ENCODE data around the gene MORC2.

- TF ChIP-seq ATF3 (IDR thresholded peaks at IDR 0.05; ENCODE audit: borderline replicate concordance, extremely low read depth, low read depth, low read length) = no peak
- TF ChIP-seq MAX (IDR thresholded peaks at IDR 0.05; ENCODE audit: low read depth, low read length) = no peak
- no peak for TF ChIP-seq TCF7 (IDR thresholded peaks at IDR 0.05; ENCODE audit: borderline replicate concordance)
- no peak for TF ChIP-seq CTCF (IDR thresholded peaks at IDR 0.05 in 2 of 3, conservative IDR thresholded peaks at IDR 0.05 in 1 of 3; ENCODE audit: control insufficient read depth in 2 of 3, extremely low read depth in 1 of 3, insufficient read depth in 1 of 3, low read depth in 3 of 3, low read length in 3 of 3)
- no peak for TF ChIP-seq SUZ12 (IDR thresholded peaks at IDR 0.05; ENCODE audit: unreplicated experiment)
- TF ChIP-seq IRF3 (IDR thresholded peaks at IDR 0.05) = no peak
- TF ChIP-seq JUNB (IDR thresholded peaks at IDR 0.05) = no peak
- TF ChIP-seq USF1 (IDR thresholded peaks at IDR 0.05; ENCODE audit: borderline replicate concordance, extremely low read length, insufficient read depth, low read depth, low read length) = no peak
- no peak for TF ChIP-seq CREM (IDR thresholded peaks at IDR 0.05; ENCODE audit: low read depth)
- TF ChIP-seq EGR1 (IDR thresholded peaks at IDR 0.05; ENCODE audit: borderline replicate concordance in 1 of 2, low read depth in 2 of 2, low read length in 2 of 2) = no peak
- TF ChIP-seq POLR2AphosphoS5 (IDR thresholded peaks at IDR 0.05; ENCODE audit: low read length) = no peak
- TF ChIP-seq HCFC1 (IDR thresholded peaks at IDR 0.05; ENCODE audit: low read length) = no peak
These were observed 80.7 kb downstream of the MORC2 start for GRCh38 chr22:30887861-30888260.

Data from GM12878 (cell line).